A549 treated with RU486 at 1 μM for 4 hours (cell line): ENCODE data around the gene OVOL3. TPM values are rescaled to one million over a fixed set of nuclear protein-coding genes. Genes with fewer than 3 reads are reported as not detected.

Experiments
- total RNA-seq: library from RNA; stranded (reverse); fragments of 200-300 nt; extraction: Qiagen RNA extraction; gene quantifications from 5 replicates; pipeline ENCODE4 v1.2.3, GENCODE V29; 2022; ENCODE audit warnings: low read depth

Gene OVOL3
- 0.31 to 0.80 TPM in 2 of 5 replicates, not detected in the others for total RNA-seq

DNA sequence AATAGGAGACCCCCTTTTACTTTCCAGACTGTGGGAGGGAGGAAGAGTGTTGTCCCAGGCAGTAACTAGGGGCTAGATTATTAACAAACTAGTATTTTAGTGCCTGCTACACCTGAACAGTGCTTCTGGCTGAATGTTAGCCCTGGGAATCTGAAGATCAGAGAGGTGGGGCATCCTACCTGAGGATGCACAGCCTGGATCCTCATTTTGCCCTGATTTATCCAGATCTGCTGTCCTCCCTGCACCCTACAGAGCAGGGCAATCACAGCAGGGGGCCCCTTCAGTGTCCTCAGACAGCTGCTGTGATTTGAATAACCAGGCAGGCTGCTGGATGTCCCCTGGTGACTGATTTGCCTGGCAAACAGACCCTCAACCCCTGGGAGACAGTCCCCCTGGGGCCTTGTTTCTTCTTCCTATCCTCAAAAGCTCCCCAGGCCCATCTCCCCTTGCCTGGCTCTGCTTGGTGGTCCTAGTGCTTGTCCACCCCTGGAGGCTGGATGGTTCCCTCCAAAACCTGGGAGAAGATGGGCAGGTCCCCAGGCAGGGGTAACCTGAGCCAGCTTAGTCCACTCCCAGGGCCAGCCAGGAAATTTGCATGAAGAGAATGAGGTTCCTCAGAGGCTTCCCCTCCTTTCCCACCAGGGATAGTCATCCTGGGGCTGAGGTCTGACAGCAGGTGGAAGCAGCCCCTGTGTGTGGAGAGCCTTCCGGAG, at the start of gene OVOL3:
TSS of gene OVOL3 (plus strand) at position 657 of the 713 bp plus-strand sequence. CDS start 60 bp downstream, outside the sequence.

DNA sequence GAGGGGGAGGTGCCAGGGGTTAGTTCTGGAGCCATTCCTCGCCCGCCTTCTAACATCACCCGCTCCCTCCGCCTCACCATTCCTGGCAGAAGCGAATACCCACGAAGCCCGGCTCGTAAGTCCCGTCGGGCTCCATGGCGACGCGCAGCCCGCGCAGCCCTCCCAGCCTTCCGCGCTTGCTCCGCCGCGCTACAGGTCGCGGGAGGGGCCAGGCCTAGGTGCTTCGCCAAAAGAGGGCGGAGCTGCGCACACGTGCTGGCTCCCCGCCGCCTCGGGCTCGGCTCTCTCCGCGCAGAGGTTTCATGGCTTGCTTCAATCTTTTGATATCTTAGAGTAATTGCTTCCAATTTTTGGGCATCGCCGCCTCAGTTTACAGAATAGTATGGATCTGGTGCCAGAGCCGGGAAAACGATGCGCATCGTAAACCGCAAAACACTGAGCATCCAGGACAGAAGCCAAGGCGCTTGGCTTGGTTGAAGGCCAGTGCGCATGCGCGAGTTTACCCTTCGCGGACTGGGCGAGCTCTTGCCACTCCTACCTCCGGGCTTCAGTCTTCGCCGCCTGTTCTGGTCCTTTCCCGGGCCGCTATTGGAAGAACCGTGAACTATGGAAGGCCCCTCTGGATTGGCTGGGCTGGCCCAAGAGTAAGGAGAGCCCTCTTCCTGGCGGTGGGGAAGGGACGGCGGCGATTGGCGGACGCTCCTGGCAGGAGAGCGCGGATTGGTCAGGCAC, 3.9 kb downstream of the OVOL3 start, which contains the start of gene POLR2I:
TSS of gene POLR2I (minus strand) at position 155 of the 732 bp plus-strand sequence. CDS start at position 136, 19 bp downstream.

DNA sequence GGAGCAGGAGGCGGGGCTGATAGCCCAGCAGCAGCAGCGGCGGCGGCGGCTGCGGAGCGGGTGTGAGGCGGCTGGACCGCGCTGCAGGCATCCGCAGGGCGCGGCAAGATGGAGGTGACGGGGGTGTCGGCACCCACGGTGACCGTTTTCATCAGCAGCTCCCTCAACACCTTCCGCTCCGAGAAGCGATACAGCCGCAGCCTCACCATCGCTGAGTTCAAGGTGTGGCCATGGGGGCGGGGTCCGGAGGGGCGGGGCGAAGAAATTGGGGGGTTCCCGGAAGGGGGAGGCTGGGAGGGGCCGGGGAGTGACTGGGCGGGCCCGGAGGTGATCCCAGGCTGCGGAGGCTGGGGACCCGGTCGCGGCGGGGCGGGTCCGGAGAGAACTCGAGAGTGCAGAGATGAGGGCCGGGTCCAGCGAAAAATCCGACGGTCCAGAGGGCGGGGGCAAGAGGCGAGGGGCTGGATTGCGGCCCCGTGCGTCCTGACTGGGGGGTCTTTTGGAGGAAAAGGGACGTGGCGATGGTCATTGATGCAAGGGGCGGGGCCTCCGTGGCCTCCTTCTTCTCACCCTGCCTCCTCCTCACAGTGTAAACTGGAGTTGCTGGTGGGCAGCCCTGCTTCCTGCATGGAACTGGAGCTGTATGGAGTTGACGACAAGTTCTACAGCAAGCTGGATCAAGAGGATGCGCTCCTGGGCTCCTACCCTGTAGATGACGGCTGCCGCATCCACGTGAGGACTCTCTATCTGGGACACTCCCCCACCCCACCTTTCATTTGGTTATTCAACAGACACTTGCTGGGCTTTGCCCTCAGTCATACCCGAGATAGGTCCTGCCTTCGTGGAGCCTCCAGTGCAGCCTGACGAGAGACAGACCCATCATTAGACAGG, 4.8 kb downstream of the OVOL3 start, which contains the start of gene TBCB:
TSS of gene TBCB (plus strand) at position 16 of the 891 bp plus-strand sequence. CDS start at position 109, 93 bp downstream.

DNA sequence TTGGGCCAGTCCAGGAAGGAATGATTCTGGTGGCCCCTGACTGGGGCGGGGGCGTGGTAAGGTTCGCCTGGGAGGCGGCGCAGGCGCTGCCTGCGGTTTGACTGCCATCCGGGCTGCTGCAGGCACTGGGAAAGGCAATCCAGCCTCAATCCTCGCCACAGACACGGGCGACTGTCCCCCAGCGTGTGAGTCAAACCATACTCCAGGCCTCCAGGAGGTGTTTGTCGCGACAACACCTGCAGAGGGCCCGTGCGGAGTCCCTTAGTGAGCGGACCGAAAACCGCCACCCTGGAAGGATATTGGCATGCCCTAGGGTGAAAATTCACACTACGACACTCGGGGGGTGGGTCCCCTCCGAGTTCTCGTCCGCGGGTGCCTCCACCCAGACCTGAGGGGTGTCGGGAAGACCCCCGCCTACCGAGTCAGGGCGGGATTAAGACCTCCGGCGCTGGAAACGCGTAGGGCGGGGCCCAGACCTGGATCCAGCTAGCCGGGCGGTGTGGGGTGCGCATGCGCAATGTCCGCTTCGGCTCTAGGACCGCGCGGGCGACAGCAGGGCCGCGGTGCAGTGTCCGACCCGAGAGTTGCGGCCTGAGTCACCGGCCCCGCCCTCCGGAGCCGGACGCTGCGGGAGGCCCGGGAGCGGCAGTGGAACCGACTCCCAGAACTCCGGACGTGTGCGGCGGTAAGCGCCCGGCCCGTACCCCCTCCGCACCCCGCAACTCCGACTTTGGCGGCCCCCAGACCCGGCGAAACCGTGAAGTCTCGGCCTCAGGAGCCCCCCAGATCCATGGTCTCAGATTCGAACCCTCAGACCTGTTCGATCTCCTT, 28.7 kb downstream of the OVOL3 start, which contains the start of gene CAPNS1:
TSS of gene CAPNS1 (plus strand) at position 594 of the 831 bp plus-strand sequence. CDS start 946 bp downstream, outside the sequence.

DNA sequence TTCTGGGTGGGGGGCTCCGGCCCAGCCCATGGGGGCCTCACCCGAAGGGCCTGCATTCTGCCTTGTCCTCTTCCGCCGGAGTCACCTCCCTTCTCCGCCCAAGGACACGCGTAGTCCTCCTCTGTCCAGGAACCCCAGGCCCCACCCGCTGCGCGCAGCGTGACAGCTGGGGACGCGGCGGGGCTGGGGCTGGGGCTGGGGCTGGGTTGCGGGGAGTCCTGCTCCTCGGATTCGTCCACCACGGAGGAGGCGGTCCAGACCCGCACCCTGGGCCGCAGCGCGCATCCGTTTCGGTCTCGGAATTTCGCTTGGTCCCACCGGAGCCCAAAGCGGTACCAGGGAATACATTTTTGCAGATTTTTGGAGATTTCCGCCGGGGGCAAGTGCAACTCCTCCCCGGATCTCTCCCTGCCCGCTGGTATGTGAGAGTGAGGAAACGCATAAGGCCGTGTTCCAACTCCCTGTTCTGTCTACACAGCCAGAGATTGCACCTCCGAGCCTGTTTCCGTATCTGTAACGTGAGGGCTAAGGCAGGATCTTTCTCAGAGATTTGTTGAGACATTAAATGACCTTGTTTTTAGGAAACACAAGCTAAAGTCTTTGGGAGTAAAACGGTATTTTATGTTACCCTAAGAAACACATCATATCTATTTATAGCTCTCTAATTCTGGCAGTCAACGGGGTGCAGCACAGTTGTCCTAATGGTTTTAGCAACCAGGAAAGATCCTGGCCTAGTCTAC, 41.6 kb downstream of the OVOL3 start, which contains the start of gene COX7A1:
TSS of gene COX7A1 (minus strand) at position 96 of the 740 bp plus-strand sequence. CDS start at position 56, 40 bp downstream.

Other genes starting within 250 kb of the OVOL3 start
- gene APLP1, start 242.6 kb upstream of the OVOL3 start, total RNA-seq, result 69.5 to 103 TPM (median 99.5 TPM) in 5 replicates
- gene NFKBID, start 210.6 kb upstream of the OVOL3 start, total RNA-seq, result 6.6 to 8.7 TPM (median 7.9 TPM) in 5 replicates
- gene HCST, start 208.6 kb upstream of the OVOL3 start, total RNA-seq, result 0.18 to 0.64 TPM (median 0.27 TPM) in 3 of 5 replicates, not detected in the others
- gene TYROBP, start 202.8 kb upstream of the OVOL3 start, total RNA-seq, result not detected in 5 replicates
- 15.3 to 21.9 TPM (median 19.7 TPM) in 5 replicates for gene LRFN3, start 174.8 kb upstream of the OVOL3 start, total RNA-seq
- 32.5 to 53.6 TPM (median 52.3 TPM) in 5 replicates for gene SDHAF1, start 116.0 kb upstream of the OVOL3 start, total RNA-seq
- gene SYNE4, start 102.3 kb upstream of the OVOL3 start, total RNA-seq, result 0.13 to 0.72 TPM (median 0.28 TPM) in 5 replicates
- 25.3 to 29.7 TPM (median 26.5 TPM) in 5 replicates for gene ALKBH6, start 96.9 kb upstream of the OVOL3 start, total RNA-seq
- gene CLIP3, start 78.3 kb upstream of the OVOL3 start, total RNA-seq, result 0.40 to 1.4 TPM (median 0.76 TPM) in 5 replicates
- 4.5 to 6.9 TPM (median 5.2 TPM) in 5 replicates for gene THAP8, start 56.9 kb upstream of the OVOL3 start, total RNA-seq
- gene WDR62, start 56.2 kb upstream of the OVOL3 start, total RNA-seq, result 20.4 to 29.8 TPM (median 26.5 TPM) in 5 replicates
- gene POLR2I, start 3.7 kb downstream of the OVOL3 start, total RNA-seq, result 240 to 283 TPM (median 257 TPM) in 5 replicates
- gene TBCB, start 4.3 kb downstream of the OVOL3 start, total RNA-seq, result 403 to 564 TPM (median 536 TPM) in 5 replicates
- gene CAPNS1, start 28.9 kb downstream of the OVOL3 start, total RNA-seq, result 1,532 to 2,429 TPM (median 2,140 TPM) in 5 replicates
- not detected in 5 replicates for gene COX7A1, start 41.3 kb downstream of the OVOL3 start, total RNA-seq
- gene ZNF565, start 103.5 kb downstream of the OVOL3 start, total RNA-seq, result 3.7 to 4.9 TPM (median 4.2 TPM) in 5 replicates
- gene ZNF146, start 104.0 kb downstream of the OVOL3 start, total RNA-seq, result 87.9 to 180 TPM (median 119 TPM) in 5 replicates